Measurements from ENCODE around the gene KRTAP9-7.

- TF ChIP-seq POLR2A (IDR thresholded peaks at IDR 0.05; ENCODE audit: low read length) (no peak), GATA1 (IDR thresholded peaks at IDR 0.05; ENCODE audit: low read depth, low read length) (no peak)
These were observed 18.5 kb downstream of the KRTAP9-7 start for GRCh38 chr17:41294016-41294415.

Data from erythroblast (primary cell).